ENCODE results near the gene ESYT3.
"Not testable (repeated sequence)": the region's sequence is repeated elsewhere in the genome, so short reads cannot be mapped to it uniquely, and the experiment has no call there.

ESYT3 gene

GRCh38 chr3:138412821-138413551 lies 21.4 kb upstream of the ESYT3 start:
- DNase-seq: no peak

- DNase-seq: not testable (repeated sequence)
Observed at GRCh38 chr3:138416236-138416635, 18.2 kb upstream of the ESYT3 start.

GRCh38 chr3:138417559-138417982 lies 16.8 kb upstream of the ESYT3 start:
- DNase-seq: peak; percentile 85

GRCh38 chr3:138418601-138419206 lies 15.7 kb upstream of the ESYT3 start:
- peak; percentile 40 for DNase-seq

- DNase-seq: no peak
Observed at GRCh38 chr3:138423316-138423715, 11.1 kb upstream of the ESYT3 start.

- no peak for DNase-seq
Observed at GRCh38 chr3:138424323-138424722, 10.1 kb upstream of the ESYT3 start.

GRCh38 chr3:138426211-138426610 lies 8.2 kb upstream of the ESYT3 start:
- DNase-seq: no peak

- DNase-seq: not testable (repeated sequence)
Observed at GRCh38 chr3:138426754-138427153, 7.7 kb upstream of the ESYT3 start.

- DNase-seq: no peak
Observed at GRCh38 chr3:138429665-138430064, 4.8 kb upstream of the ESYT3 start.

GRCh38 chr3:138432576-138433240 lies 1.7 kb upstream of the ESYT3 start:
- DNase-seq: no peak

- no peak for DNase-seq
Observed at GRCh38 chr3:138433892-138434275, 532 bp upstream of the ESYT3 start.

- no peak for DNase-seq
Observed at GRCh38 chr3:138434875-138435772, 708 bp downstream of the ESYT3 start.

- DNase-seq: no peak
Observed at GRCh38 chr3:138435840-138436239, 1.4 kb downstream of the ESYT3 start.

GRCh38 chr3:138437281-138437680 lies 2.9 kb downstream of the ESYT3 start:
- DNase-seq: no peak

- DNase-seq: no peak
Observed at GRCh38 chr3:138438896-138439295, 4.5 kb downstream of the ESYT3 start.

GRCh38 chr3:138439646-138440045 lies 5.2 kb downstream of the ESYT3 start:
- DNase-seq: no peak

- DNase-seq: peak; percentile 87
Observed at GRCh38 chr3:138440121-138440521, 5.7 kb downstream of the ESYT3 start.

GRCh38 chr3:138440596-138440995 lies 6.2 kb downstream of the ESYT3 start:
- DNase-seq: no peak

GRCh38 chr3:138441256-138441655 lies 6.8 kb downstream of the ESYT3 start:
- DNase-seq: no peak

GRCh38 chr3:138441742-138442141 lies 7.3 kb downstream of the ESYT3 start:
- DNase-seq: no peak

- DNase-seq: no peak
Observed at GRCh38 chr3:138442433-138442832, 8.0 kb downstream of the ESYT3 start.

- no peak for DNase-seq
Observed at GRCh38 chr3:138443091-138443490, 8.7 kb downstream of the ESYT3 start.
